Activated naive CD4-positive, alpha-beta T cell (primary cell): Measurements from ENCODE around the gene STK26.
"Not testable (repeated sequence)": the region's sequence is repeated elsewhere in the genome, so short reads cannot be mapped to it uniquely, and the experiment has no call there.

Experiments used
- DNase-seq, 4 experiments: peaks; one replicate each; lab custom pipeline; 2025; lab: John Stamatoyannopoulos, UW

STK26 gene

GRCh38 chrX:132022967-132023895, at the start of gene STK26:
Gene STK26 (plus strand): TSS chrX:132023302. CDS start chrX:132023618, 316 bp downstream.
- peak; percentile 20 to 70 (median 31) for DNase-seq

GRCh38 chrX:131975851-131976250, 47.3 kb upstream of the STK26 start:
- no peak for DNase-seq

- no peak for DNase-seq
These were observed 45.5 kb upstream of the STK26 start for GRCh38 chrX:131977619-131978018.

GRCh38 chrX:131979116-131979515, 44.0 kb upstream of the STK26 start:
- no peak for DNase-seq

GRCh38 chrX:131985526-131986049, 37.5 kb upstream of the STK26 start:
- no peak for DNase-seq

GRCh38 chrX:131987252-131987651, 35.9 kb upstream of the STK26 start:
- no peak for DNase-seq

- no peak for DNase-seq
These were observed 34.9 kb upstream of the STK26 start for GRCh38 chrX:131988236-131988635.

- no peak for DNase-seq
These were observed 22.0 kb upstream of the STK26 start for GRCh38 chrX:132001127-132001526.

GRCh38 chrX:132004728-132005127, 18.4 kb upstream of the STK26 start:
- DNase-seq = no peak

GRCh38 chrX:132009350-132009749, 13.8 kb upstream of the STK26 start:
- no peak for DNase-seq

- not testable (repeated sequence) for DNase-seq
These were observed 12.9 kb upstream of the STK26 start for GRCh38 chrX:132010213-132010612.

- no peak for DNase-seq
These were observed 7.2 kb upstream of the STK26 start for GRCh38 chrX:132015875-132016274.

GRCh38 chrX:132016628-132017430, 6.3 kb upstream of the STK26 start:
- no peak for DNase-seq

- no peak for DNase-seq
These were observed 5.5 kb upstream of the STK26 start for GRCh38 chrX:132017431-132018185.

- DNase-seq = peak in 1 of 4 experiments; percentile 48
These were observed 720 bp upstream of the STK26 start for GRCh38 chrX:132022198-132022966.

- peak; percentile 1 to 39 (median 8) for DNase-seq
These were observed 839 bp downstream of the STK26 start for GRCh38 chrX:132023896-132024386.

GRCh38 chrX:132025041-132025440, 1.9 kb downstream of the STK26 start:
- no peak for DNase-seq

GRCh38 chrX:132030264-132030663, 7.2 kb downstream of the STK26 start:
- DNase-seq = no peak

GRCh38 chrX:132031867-132032266, 8.8 kb downstream of the STK26 start:
- no peak for DNase-seq

GRCh38 chrX:132033166-132033565, 10.1 kb downstream of the STK26 start:
- no peak for DNase-seq

- no peak for DNase-seq
These were observed 11.5 kb downstream of the STK26 start for GRCh38 chrX:132034648-132035047.
